IPS-18a (cell line): Measurements from ENCODE around the gene HS6ST3.

Source experiments
- H3K27ac ChIP-seq: one replicate; pipeline ENCODE4 v1.5.1; 2013; ENCODE audit warnings: low read length
- H3K27me3 ChIP-seq: one replicate; pipeline ENCODE4 v1.6.1; 2013; ENCODE audit warnings: mild to moderate bottlenecking, low read length; ENCODE audit not compliant: control insufficient read depth, insufficient read depth
- H3K36me3 ChIP-seq: one replicate; pipeline ENCODE4 v1.6.1; 2013; ENCODE audit warnings: low read depth, low read length; ENCODE audit not compliant: control insufficient read depth
- H3K4me1 ChIP-seq: one replicate; pipeline ENCODE4 v1.6.1; 2013; ENCODE audit warnings: low read depth, low read length; ENCODE audit not compliant: control insufficient read depth
- H3K4me3 ChIP-seq: one replicate; pipeline ENCODE4 v1.5.1; 2013; ENCODE audit warnings: low read length
- H3K9ac ChIP-seq: one replicate; pipeline ENCODE4 v1.6.1; 2013; ENCODE audit warnings: mild to moderate bottlenecking, low read length, moderate library complexity
- H3K9me3 ChIP-seq: one replicate; pipeline ENCODE4 v1.6.1; 2013; ENCODE audit warnings: low read depth, low read length; ENCODE audit not compliant: control insufficient read depth

HS6ST3 gene

GRCh38 chr13:96415831-96416385 lies 326.0 kb downstream of the HS6ST3 start:
- no peaks in the 10 kb centered on the region for H3K27me3 ChIP-seq
- no peaks in the 10 kb centered on the region for H3K9me3 ChIP-seq
- no peak overlapping the region for H3K4me3 ChIP-seq
- H3K36me3 ChIP-seq, result no peaks in the 10 kb centered on the region
- no peak overlapping the region for H3K27ac ChIP-seq
- peaks cover 8% of the 10 kb centered on the region for H3K4me1 ChIP-seq
- H3K9ac ChIP-seq, result no peak overlapping the region

- Histone ChIP-seq H3K36me3 (no peaks in the 10 kb centered on the region), H3K4me3 (no peak overlapping the region), H3K9me3 (no peaks in the 10 kb centered on the region), H3K9ac (no peak overlapping the region), H3K27me3 (no peaks in the 10 kb centered on the region), H3K4me1 (peaks cover 8% of the 10 kb centered on the region), H3K27ac (no peak overlapping the region)
These were observed 328.2 kb downstream of the HS6ST3 start for GRCh38 chr13:96417939-96418685.

DNA sequence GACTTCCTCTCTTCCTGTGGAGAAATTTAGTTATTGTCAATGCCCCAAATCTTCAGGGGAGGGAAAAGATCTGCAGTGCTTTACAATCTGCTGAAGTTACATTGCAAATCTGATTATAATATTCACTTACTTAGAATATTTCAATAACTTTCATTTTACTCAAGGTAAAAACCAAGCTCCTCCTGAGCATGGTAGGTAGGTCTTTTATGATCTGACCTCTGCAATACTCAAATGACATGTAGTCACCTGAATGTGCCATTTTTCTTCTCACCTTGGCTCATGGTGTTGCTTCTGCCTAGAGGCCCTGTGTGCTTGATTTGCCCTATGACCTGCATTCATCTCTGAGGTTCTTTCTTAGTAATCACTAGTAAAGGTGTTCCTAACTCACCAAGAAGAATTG lies 331.4 kb downstream of the HS6ST3 start:
- no peak overlapping the region for H3K4me3 ChIP-seq
- no peaks in the 10 kb centered on the region for H3K36me3 ChIP-seq
- no peak overlapping the region for H3K9ac ChIP-seq
- H3K27ac ChIP-seq, result no peak overlapping the region
- no peaks in the 10 kb centered on the region for H3K27me3 ChIP-seq
- H3K4me1 ChIP-seq, result no peaks in the 10 kb centered on the region
- no peaks in the 10 kb centered on the region for H3K9me3 ChIP-seq

GRCh38 chr13:96422002-96422401 lies 332.1 kb downstream of the HS6ST3 start:
- H3K36me3 ChIP-seq, result no peaks in the 10 kb centered on the region
- no peaks in the 10 kb centered on the region for H3K9me3 ChIP-seq
- H3K9ac ChIP-seq, result no peak overlapping the region
- no peak overlapping the region for H3K4me3 ChIP-seq
- no peaks in the 10 kb centered on the region for H3K27me3 ChIP-seq
- no peak overlapping the region for H3K27ac ChIP-seq
- H3K4me1 ChIP-seq, result no peaks in the 10 kb centered on the region

DNA sequence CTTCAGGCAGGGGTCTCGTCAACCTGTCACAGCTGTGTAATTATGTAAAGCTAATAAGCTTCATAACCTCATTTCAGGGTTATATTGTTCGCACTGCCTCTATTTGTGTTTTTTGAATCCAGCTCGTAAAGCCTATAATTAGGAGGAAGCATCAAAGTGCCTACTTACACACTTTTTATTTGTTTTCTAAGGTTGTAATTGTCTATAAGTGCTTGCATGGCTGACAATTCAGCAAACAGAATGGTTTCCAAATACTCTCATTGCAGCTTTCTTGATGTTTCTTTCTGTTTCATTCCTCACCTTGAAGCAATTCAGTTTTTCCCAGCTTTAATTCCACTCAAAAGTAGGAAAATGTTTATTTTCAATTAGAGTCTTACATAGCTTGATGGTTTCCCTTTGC lies 336.3 kb downstream of the HS6ST3 start:
- no peak overlapping the region for H3K9ac ChIP-seq
- H3K4me1 ChIP-seq, result no peaks in the 10 kb centered on the region
- H3K4me3 ChIP-seq, result no peak overlapping the region
- H3K9me3 ChIP-seq, result no peaks in the 10 kb centered on the region
- H3K27me3 ChIP-seq, result no peaks in the 10 kb centered on the region
- no peaks in the 10 kb centered on the region for H3K36me3 ChIP-seq
- no peak overlapping the region for H3K27ac ChIP-seq

GRCh38 chr13:96428911-96429310 lies 339.0 kb downstream of the HS6ST3 start:
- H3K4me3 ChIP-seq, result no peak overlapping the region
- H3K9me3 ChIP-seq, result no peaks in the 10 kb centered on the region
- no peak overlapping the region for H3K27ac ChIP-seq
- H3K36me3 ChIP-seq, result no peaks in the 10 kb centered on the region
- no peak overlapping the region for H3K9ac ChIP-seq
- H3K27me3 ChIP-seq, result no peaks in the 10 kb centered on the region
- H3K4me1 ChIP-seq, result no peaks in the 10 kb centered on the region

- Histone ChIP-seq H3K27me3 (no peaks in the 10 kb centered on the region), H3K27ac (no peak overlapping the region), H3K36me3 (no peaks in the 10 kb centered on the region), H3K9me3 (no peaks in the 10 kb centered on the region), H3K9ac (no peak overlapping the region), H3K4me3 (no peak overlapping the region), H3K4me1 (no peaks in the 10 kb centered on the region)
These were observed 341.2 kb downstream of the HS6ST3 start for GRCh38 chr13:96431044-96431581.

DNA sequence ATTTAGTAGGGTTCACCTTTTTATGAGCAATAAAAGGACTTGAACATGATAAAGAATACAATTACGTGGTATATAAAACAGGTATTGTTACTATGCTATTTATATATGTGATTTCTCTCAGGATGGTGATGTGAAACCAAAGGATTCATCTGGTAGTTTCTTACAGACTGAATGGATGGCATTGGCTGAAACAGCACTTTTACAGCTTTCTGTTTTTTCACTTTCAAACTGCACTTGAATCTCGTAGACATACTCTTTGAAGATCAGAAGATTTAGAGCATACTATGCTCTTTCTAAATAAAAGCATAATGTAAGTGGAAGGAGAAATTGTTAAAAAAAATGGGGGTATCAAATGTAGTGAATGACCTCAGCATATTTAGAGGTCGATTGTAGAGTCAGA lies 354.8 kb downstream of the HS6ST3 start:
- no peak overlapping the region for H3K9ac ChIP-seq
- no peaks in the 10 kb centered on the region for H3K27me3 ChIP-seq
- H3K4me1 ChIP-seq, result no peaks in the 10 kb centered on the region
- no peak overlapping the region for H3K4me3 ChIP-seq
- no peaks in the 10 kb centered on the region for H3K36me3 ChIP-seq
- H3K9me3 ChIP-seq, result no peaks in the 10 kb centered on the region
- no peak overlapping the region for H3K27ac ChIP-seq

DNA sequence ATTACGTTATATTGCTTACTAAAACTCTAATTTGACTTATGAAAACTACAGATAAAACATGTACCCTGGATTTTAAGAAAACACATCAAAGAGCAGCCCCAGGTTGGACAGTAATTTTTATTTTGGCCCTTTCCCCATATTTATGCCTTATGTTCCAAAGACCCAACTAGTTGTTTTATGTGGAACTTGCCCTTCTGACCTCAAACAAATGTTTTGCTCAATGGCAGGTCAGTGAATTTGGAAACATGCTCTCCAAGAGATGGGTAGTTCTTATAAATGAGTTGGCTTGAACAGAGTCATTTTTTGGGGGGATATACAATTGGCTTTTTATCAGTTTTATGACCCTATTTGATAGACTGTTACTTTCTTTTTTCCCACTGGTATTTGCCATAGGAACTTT lies 360.0 kb downstream of the HS6ST3 start:
- no peak overlapping the region for H3K4me3 ChIP-seq
- no peaks in the 10 kb centered on the region for H3K9me3 ChIP-seq
- no peaks in the 10 kb centered on the region for H3K36me3 ChIP-seq
- no peaks in the 10 kb centered on the region for H3K27me3 ChIP-seq
- H3K4me1 ChIP-seq, result peaks cover 9% of the 10 kb centered on the region
- H3K9ac ChIP-seq, result no peak overlapping the region
- H3K27ac ChIP-seq, result no peak overlapping the region

DNA sequence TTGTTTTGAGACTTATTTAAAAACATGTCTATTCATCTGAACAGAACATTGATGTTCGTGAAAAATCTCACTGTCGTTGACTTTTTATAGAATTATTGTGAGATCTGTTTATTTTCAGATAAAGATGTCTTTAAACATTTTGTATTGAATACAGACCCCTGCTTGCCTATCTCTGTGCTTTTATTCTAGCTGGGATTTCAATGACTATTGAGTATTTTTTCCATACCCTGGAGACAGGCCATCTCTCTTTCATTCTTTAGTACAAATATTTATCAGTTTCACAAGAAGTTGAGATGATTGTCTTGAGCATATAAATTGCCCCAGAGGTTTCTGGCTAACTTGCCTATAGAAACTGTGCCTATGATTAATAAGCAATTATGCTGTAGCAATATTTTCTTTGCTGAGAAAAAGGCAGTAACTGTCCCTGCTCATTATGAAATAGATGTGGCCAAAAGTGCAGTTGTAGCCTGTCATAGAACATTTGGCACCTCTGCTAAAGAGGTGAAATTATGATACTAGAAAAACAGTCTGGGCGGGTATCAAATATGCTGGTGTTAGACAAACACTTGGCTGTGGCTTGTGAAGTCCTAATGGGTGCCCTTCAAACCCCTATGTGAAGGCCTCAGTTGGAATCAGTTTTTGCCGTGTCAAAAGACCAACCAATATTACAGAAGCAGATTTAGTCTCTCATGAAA lies 360.6 kb downstream of the HS6ST3 start:
- Histone ChIP-seq H3K4me3 (no peak overlapping the region), H3K9me3 (no peaks in the 10 kb centered on the region), H3K27ac (no peak overlapping the region), H3K36me3 (no peaks in the 10 kb centered on the region), H3K9ac (no peak overlapping the region), H3K4me1 (peaks cover 11% of the 10 kb centered on the region), H3K27me3 (no peaks in the 10 kb centered on the region)

- H3K9me3 ChIP-seq, result no peaks in the 10 kb centered on the region
- H3K36me3 ChIP-seq, result no peaks in the 10 kb centered on the region
- no peak overlapping the region for H3K27ac ChIP-seq
- H3K27me3 ChIP-seq, result no peaks in the 10 kb centered on the region
- H3K4me1 ChIP-seq, result peaks cover 11% of the 10 kb centered on the region
- no peak overlapping the region for H3K9ac ChIP-seq
- no peak overlapping the region for H3K4me3 ChIP-seq
These were observed 364.6 kb downstream of the HS6ST3 start for GRCh38 chr13:96454466-96454865.
